HG02970 (cell line): ENCODE results near the gene ACYP2.

Experiments
- ATAC-seq: cut with Tn5 transposase; IDR thresholded peaks from one replicate; pipeline ENCODE4 v1.9.1; 2021; ENCODE audit warnings: mild to moderate bottlenecking, moderate library complexity, moderate number of reproducible peaks; ENCODE audit not compliant: unreplicated experiment, low FRiP score

ACYP2 gene

GRCh38 chr2:54353216-54353615 is 237.8 kb downstream of the ACYP2 start:
- no peak for ATAC-seq
